Pancreas (tissue), 10 donors: Measurements from ENCODE around the gene BOD1L2. TPM values are rescaled to one million over a fixed set of nuclear protein-coding genes. Genes with fewer than 3 reads are reported as not detected.

Source experiments
- ATAC-seq, 4 donors: fragments of 200-7000 bp; cut with Tn5 transposase; one replicate each; pipeline versions ENCODE4 v1.8.0 to v1.9.1; 2020; ENCODE audit warnings: mild to moderate bottlenecking in 4 of 4, moderate library complexity in 4 of 4
- DNase-seq, 6 donors: peaks; one replicate each; pipeline ENCODE4 v3.0.0-alpha.2; 2020
- FAIRE-seq: peaks from 2 replicates; lab custom pipeline; 2012; peaks lifted over from hg19 to GRCh38; lab: Jason Lieb, UNC
- H3K27ac ChIP-seq, 4 donors: fragments of 200-600 bp; sonication (generic); 1 replicate in 3 of 4; 2 replicates in 1 of 4; pipeline versions ENCODE4 v1.5.0 to v1.8.0; 2020
- H3K27me3 ChIP-seq, 4 donors: fragments of 200-600 bp; one replicate each; pipeline ENCODE4 v1.8.0; 2021
- H3K36me3 ChIP-seq, 3 donors: fragments of 200-600 bp; sonication (generic) in 1 of 3; one replicate each; pipeline versions ENCODE4 v1.5.0 to v1.8.0; 2020 to 2021
- H3K4me1 ChIP-seq, 3 donors: fragments of 200-600 bp; one replicate each; pipeline ENCODE4 v1.8.0; 2021
- H3K4me3 ChIP-seq, 4 donors: fragments of 200-600 bp; sonication (generic) in 2 of 4; one replicate each; pipeline versions ENCODE4 v1.5.0 to v1.8.0; 2020 to 2021
- H3K9me3 ChIP-seq, 4 donors: fragments of 200-600 bp; one replicate each; pipeline ENCODE4 v1.8.0; 2021
- CTCF ChIP-seq, 4 donors: fragments of 200-600 bp; sonication (generic) in 3 of 4; IDR thresholded peaks; one replicate each; pipeline versions ENCODE4 v1.5.0 to v1.8.0; 2021; ENCODE audit warnings: antibody characterized with exemption in 4 of 4
- WGBS, 2 donors: extraction: QIAGEN DNeasy Blood & Tissue Kit; methylation state at CpG; one replicate each; pipeline ENCODE4 v1.1.7; 2013; 5-methylcytosine and 5-hydroxymethylcytosine counted together
- intact Hi-C, 3 donors: fragments of 100-400 bp; cut with DNase I; formaldehyde crosslinking; loops; one replicate each; pipeline versions ENCODE4 v1.11.1 to v1.14.2; 2022
- polyA plus RNA-seq, 2 donors: library from polyadenylated mRNA; stranded (reverse); fragments of 200-250 nt; gene quantifications; one replicate each; pipeline ENCODE4 v1.2.3, GENCODE V29; 2013
- total RNA-seq, 6 donors: library from RNA; stranded (reverse); fragmentation: NEBNext Ultra II Directional in 4 of 6; extraction: Animal tissue kit (Norgen Biotek cat#: 25700) in 4 of 6; gene quantifications; one replicate each; pipeline versions ENCODE4 v1.2.1 to v1.2.4, GENCODE V29; 2021 to 2023
- donor health status: healthy with polysubstance abuse.
- donor health status: DM: no; HTN: no; CAD: no; lungs with moderate emphysema.
- donor health status: DM: no; HTN: no; CAD: no.
- donor health status: control.
- donor health status: control.
- donor health status: Bipolar disorder and iron deficiency.
- donor health status: DM: yes; HTN: yes; CAD: no.
- donor health status: DM: no; HTN: no; CAD: no.
- donor health status: DM: no; HTN: no; CAD: no.
- donor health status: DM: yes; HTN: yes; CAD: no.

BOD1L2 gene
- total and polyA plus RNA-seq, 8 donors = not detected

GRCh38 chr18:57116598-57117132 is 30.2 kb upstream of the BOD1L2 start:
- Histone ChIP-seq H3K4me1 (no peaks in the 10 kb centered on the region), H3K4me3 (no peak overlapping the region), H3K9me3 (no peaks in the 10 kb centered on the region), H3K27me3 (no peaks in the 10 kb centered on the region), H3K36me3 (no peaks in the 10 kb centered on the region), H3K27ac (no peak overlapping the region)
- intact Hi-C loops = no loop called here
- no peak for DNase-seq
- 57 to 60% methylated on average over 7 of the region's 7 CpGs for WGBS, 2 donors
- no peak for TF ChIP-seq CTCF (IDR thresholded peaks at IDR 0.05)
- no peak for ATAC-seq
- no peak for FAIRE-seq

- no peak for FAIRE-seq
- no peak for TF ChIP-seq CTCF (IDR thresholded peaks at IDR 0.05)
- no peaks in the 10 kb centered on the region for H3K27me3 ChIP-seq
- no peak overlapping the region for H3K27ac ChIP-seq
- H3K36me3 ChIP-seq = no peaks in the 10 kb centered on the region
- H3K4me1 ChIP-seq = no peaks in the 10 kb centered on the region
- no peak for DNase-seq
- ATAC-seq = no peak
- no peaks in the 10 kb centered on the region for H3K9me3 ChIP-seq
- WGBS, 2 donors = 16 to 21% methylated on average over 33 of the region's 33 CpGs
- intact Hi-C loops = no loop called here
- no peak overlapping the region for H3K4me3 ChIP-seq
These were observed 25.3 kb upstream of the BOD1L2 start for GRCh38 chr18:57121542-57122112.

- H3K27ac ChIP-seq = no peak overlapping the region
- WGBS, 2 donors = 33 to 35% methylated on average over 6 of the region's 6 CpGs
- no peaks in the 10 kb centered on the region for H3K9me3 ChIP-seq
- no peak overlapping the region for H3K4me3 ChIP-seq
- no peak for TF ChIP-seq CTCF (IDR thresholded peaks at IDR 0.05)
- FAIRE-seq (no peak), ATAC-seq (no peak), DNase-seq (no peak)
- H3K36me3 ChIP-seq = no peaks in the 10 kb centered on the region
- no peaks in the 10 kb centered on the region for H3K27me3 ChIP-seq
- no peaks in the 10 kb centered on the region for H3K4me1 ChIP-seq
- intact Hi-C loops = no loop called here
These were observed 23.9 kb upstream of the BOD1L2 start for GRCh38 chr18:57122936-57123510.

- WGBS, 2 donors = 41 to 43% methylated on average over 5 of the region's 5 CpGs
- no peaks in the 10 kb centered on the region for H3K27me3 ChIP-seq
- no peak for ATAC-seq
- FAIRE-seq = no peak
- H3K9me3 ChIP-seq = no peaks in the 10 kb centered on the region
- no peak for DNase-seq
- H3K4me3 ChIP-seq = no peak overlapping the region
- intact Hi-C loops = no loop called here
- H3K36me3 ChIP-seq = no peaks in the 10 kb centered on the region
- no peak for TF ChIP-seq CTCF (IDR thresholded peaks at IDR 0.05)
- H3K27ac ChIP-seq = no peak overlapping the region
- H3K4me1 ChIP-seq = no peaks in the 10 kb centered on the region
These were observed 21.3 kb upstream of the BOD1L2 start for GRCh38 chr18:57125627-57126026.
